ENCODE results near the gene NPR2. TPM values are rescaled to one million over a fixed set of nuclear protein-coding genes. Genes with fewer than 3 reads are reported as not detected.

NPR2 gene
- total RNA-seq, 2 donors from 2014 or later: 22.9 to 26.0 TPM

GRCh38 chr9:35795695-35796094, 4.3 kb downstream of the NPR2 start:
- no peak overlapping the region for H3K4me3 ChIP-seq (ENCODE audit: low read length)
- H3K9ac ChIP-seq (ENCODE audit: extremely low read depth, low read length, poor library complexity, severe bottlenecking): no peak overlapping the region
- no peak overlapping the region for H3K27ac Mint-ChIP-seq
- no peaks in the 10 kb centered on the region for H3K9me3 Mint-ChIP-seq
- H3K27me3 Mint-ChIP-seq (ENCODE audit: insufficient read depth): peaks cover 5% of the 10 kb centered on the region
- no peaks in the 10 kb centered on the region for H3K27me3 ChIP-seq (ENCODE audit: control insufficient read depth, insufficient read depth, low read length, poor library complexity, severe bottlenecking)
- TF ChIP-seq CTCF (conservative IDR thresholded peaks at IDR 0.05): no peak
- no peaks in the 10 kb centered on the region for H3K36me3 ChIP-seq (ENCODE audit: control insufficient read depth, insufficient read depth, low read length)
- H3K4me3 Mint-ChIP-seq: no peak overlapping the region
- peaks cover 13% of the 10 kb centered on the region for H3K4me1 Mint-ChIP-seq
- peaks cover under 1% of the 10 kb centered on the region for H3K36me3 Mint-ChIP-seq (ENCODE audit: low read depth)
- no peak overlapping the region for H3K27ac ChIP-seq (ENCODE audit: low read depth, low read length)
- no peaks in the 10 kb centered on the region for H3K9me3 ChIP-seq (ENCODE audit: control insufficient read depth, low read length)
- no peak for DNase-seq
- H3K4me1 ChIP-seq (ENCODE audit: control insufficient read depth, insufficient read depth, low read length): peaks cover 3% of the 10 kb centered on the region

GRCh38 chr9:35797311-35798109, 6.1 kb downstream of the NPR2 start:
- WGBS, 2 experiments (ENCODE audit: insufficient coverage in 1 of 2, insufficient read length in 1 of 2): 93 to 94% methylated on average over 2 to 5 of the region's 6 CpGs
- Mint-ChIP-seq H3K4me3 (no peak overlapping the region), H3K27me3 (ENCODE audit: insufficient read depth) (peaks cover 3% of the 10 kb centered on the region), H3K36me3 (ENCODE audit: low read depth) (peaks cover 9% of the 10 kb centered on the region), H3K27ac (no peak overlapping the region), H3K4me1 (peaks cover 19% of the 10 kb centered on the region), H3K9me3 (no peaks in the 10 kb centered on the region)
- H3K27me3 ChIP-seq (ENCODE audit: control insufficient read depth, insufficient read depth, low read length, poor library complexity, severe bottlenecking): no peaks in the 10 kb centered on the region
- H3K9ac ChIP-seq (ENCODE audit: extremely low read depth, low read length, poor library complexity, severe bottlenecking): no peak overlapping the region
- no peak overlapping the region for H3K4me3 ChIP-seq (ENCODE audit: low read length)
- no peak for TF ChIP-seq CTCF (conservative IDR thresholded peaks at IDR 0.05)
- no peaks in the 10 kb centered on the region for H3K9me3 ChIP-seq (ENCODE audit: control insufficient read depth, low read length)
- no peak overlapping the region for H3K27ac ChIP-seq (ENCODE audit: low read depth, low read length)
- no peak for DNase-seq
- peaks cover 3% of the 10 kb centered on the region for H3K36me3 ChIP-seq (ENCODE audit: control insufficient read depth, insufficient read depth, low read length)
- H3K4me1 ChIP-seq (ENCODE audit: control insufficient read depth, insufficient read depth, low read length): peaks cover 8% of the 10 kb centered on the region

GRCh38 chr9:35798658-35799374, 7.4 kb downstream of the NPR2 start:
- peaks cover 15% of the 10 kb centered on the region for H3K4me1 Mint-ChIP-seq
- 92 to 100% methylated on average over 2 to 4 of the region's 4 CpGs for WGBS, 2 experiments (ENCODE audit: insufficient coverage in 1 of 2, insufficient read length in 1 of 2)
- H3K27me3 Mint-ChIP-seq (ENCODE audit: insufficient read depth): no peaks in the 10 kb centered on the region
- no peaks in the 10 kb centered on the region for H3K9me3 Mint-ChIP-seq
- H3K4me3 Mint-ChIP-seq: no peak overlapping the region
- DNase-seq: peak; percentile 58
- TF ChIP-seq CTCF (conservative IDR thresholded peaks at IDR 0.05): no peak
- Histone ChIP-seq H3K27ac (ENCODE audit: low read depth, low read length) (no peak overlapping the region), H3K27me3 (ENCODE audit: control insufficient read depth, insufficient read depth, low read length, poor library complexity, severe bottlenecking) (no peaks in the 10 kb centered on the region), H3K36me3 (ENCODE audit: control insufficient read depth, insufficient read depth, low read length) (peaks cover 11% of the 10 kb centered on the region), H3K9ac (ENCODE audit: extremely low read depth, low read length, poor library complexity, severe bottlenecking) (no peak overlapping the region), H3K9me3 (ENCODE audit: control insufficient read depth, low read length) (no peaks in the 10 kb centered on the region), H3K4me3 (ENCODE audit: low read length) (no peak overlapping the region), H3K4me1 (ENCODE audit: control insufficient read depth, insufficient read depth, low read length) (peaks cover 8% of the 10 kb centered on the region)
- H3K27ac Mint-ChIP-seq: no peak overlapping the region
- H3K36me3 Mint-ChIP-seq (ENCODE audit: low read depth): peaks cover 18% of the 10 kb centered on the region
